Measurements from ENCODE around the gene CPT1C. TPM values are rescaled to one million over a fixed set of nuclear protein-coding genes. Genes with fewer than 3 reads are reported as not detected.
A peak's percentile ranks its signal among the peaks of the same experiment; 100 is the strongest.

Gene CPT1C
- total RNA-seq, 1 experiment from 2014 or later = 3.8 TPM

DNA sequence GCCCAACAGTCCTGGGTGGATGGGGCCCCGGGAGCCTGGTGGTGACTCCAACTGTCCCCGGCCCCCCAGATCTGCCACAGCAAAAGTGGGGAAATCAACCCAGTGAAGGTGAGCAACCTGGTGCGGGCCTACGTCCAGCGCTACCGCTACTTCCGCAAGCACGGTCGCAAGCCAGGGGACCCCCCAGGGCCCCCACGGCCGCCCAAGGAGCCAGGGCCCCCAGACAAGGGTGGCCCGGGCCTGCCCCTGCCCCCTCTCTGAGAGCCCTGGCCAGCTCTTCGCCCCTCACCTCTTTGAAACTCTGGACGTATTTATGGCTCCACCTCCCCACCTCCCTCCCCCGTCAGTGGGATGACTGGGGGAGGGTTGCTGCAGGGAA is 32.8 kb upstream of the CPT1C start:
- DNase-seq (ENCODE audit: low read depth, low spot score) = no peak
- in situ Hi-C loops (cut with HindIII; ENCODE audit: low pct_unique_long_range_greater_than_20kb, low sequenced_read_pairs) = no loop called here

DNA sequence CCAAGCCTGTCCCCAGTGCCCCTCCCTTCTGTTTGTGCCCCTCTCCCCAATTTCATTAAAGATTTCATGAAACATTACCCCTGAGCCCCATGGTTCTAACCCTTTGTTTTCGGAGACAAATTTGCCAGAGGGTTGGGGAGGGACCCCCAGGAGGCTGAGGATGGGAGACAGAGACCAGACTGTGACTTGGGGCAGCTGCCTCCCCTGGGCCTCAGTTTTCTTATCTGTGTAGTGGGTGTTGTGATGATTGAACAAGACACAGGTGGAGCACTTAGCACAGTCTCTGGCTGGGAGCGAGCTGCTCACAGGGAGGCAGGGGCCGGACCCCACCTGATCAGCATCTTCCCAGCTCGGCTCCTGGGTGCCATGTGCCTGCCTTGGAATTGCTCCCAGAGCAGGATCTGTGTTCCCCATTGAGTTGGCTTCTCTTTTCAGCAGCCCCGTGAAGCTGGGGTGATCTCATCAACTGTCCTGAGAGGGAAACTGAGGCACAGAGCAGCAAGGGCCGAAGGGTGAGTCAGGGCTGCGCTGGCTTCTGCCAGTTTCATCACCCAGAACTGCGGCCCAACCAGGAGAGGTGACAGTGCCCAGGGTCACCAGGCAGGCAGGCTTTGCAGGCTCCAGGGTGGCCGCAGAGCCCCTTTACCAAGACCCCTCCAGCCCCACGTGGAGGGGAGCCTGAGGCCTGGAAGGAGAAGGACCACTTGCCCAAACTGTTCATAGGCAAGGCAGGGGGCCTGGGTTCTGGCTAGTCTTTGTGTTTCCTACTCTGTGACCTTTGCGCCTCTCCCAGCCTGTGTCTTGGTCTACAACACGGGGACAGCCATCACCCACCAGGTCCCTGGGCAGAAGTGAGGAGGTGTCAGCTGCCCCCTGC is 32.1 kb upstream of the CPT1C start:
- DNase-seq (ENCODE audit: low read depth, low spot score) = no peak

GRCh38 chr19:49660338-49660961 is 30.5 kb upstream of the CPT1C start:
- DNase-seq (ENCODE audit: low read depth, low spot score) = no peak
- in situ Hi-C loops (cut with HindIII; ENCODE audit: low pct_unique_long_range_greater_than_20kb, low sequenced_read_pairs) = no loop called here

More for the DNA sequence above, 32.1 kb upstream of the CPT1C start:
- in situ Hi-C loops (cut with HindIII; ENCODE audit: low pct_unique_long_range_greater_than_20kb, low sequenced_read_pairs) = no loop called here

DNA sequence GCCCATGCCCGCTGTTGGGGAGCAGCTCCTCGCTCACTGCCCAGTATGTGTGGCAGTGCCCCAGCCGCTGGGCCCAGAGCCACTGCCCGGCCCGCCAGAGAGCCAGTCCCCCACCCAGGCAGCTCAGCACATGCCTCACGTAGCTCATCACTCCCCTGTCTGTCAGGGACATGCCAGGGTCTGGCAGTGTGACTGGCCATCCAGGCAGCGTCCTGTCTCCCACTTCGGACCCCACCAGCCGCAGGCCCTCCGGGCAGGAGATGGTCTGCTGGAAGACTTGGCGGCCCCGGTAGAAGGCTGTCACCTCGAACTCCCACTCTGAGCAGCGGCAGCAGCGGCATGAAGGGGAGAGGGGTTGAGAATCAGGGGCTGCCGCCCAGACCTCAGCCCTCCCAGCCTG is 28.9 kb upstream of the CPT1C start:
- in situ Hi-C loops (cut with HindIII; ENCODE audit: low pct_unique_long_range_greater_than_20kb, low sequenced_read_pairs) = no loop called here

DNA sequence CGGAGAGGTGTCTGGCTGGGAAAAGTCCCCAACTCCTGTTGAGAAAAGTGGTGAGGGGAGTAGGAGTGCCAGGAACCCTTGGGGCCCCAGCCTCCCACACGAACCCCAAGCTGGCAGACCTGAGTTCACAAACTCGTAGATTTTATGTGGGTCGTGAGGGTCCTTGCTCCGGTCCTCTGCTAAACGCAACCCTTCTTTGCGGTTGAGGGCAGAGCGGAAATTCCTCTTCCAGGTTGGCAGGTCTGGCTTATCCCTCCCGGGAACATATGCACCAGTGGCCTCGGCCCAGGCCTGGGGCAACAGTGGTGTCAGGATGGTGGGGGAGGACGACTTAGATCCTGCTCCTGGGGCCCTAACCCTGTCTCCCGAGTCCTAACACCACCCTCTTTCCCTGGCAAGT is 27.7 kb upstream of the CPT1C start:
- in situ Hi-C loops (cut with HindIII; ENCODE audit: low pct_unique_long_range_greater_than_20kb, low sequenced_read_pairs) = no loop called here
- no peak for DNase-seq (ENCODE audit: low read depth, low spot score)

More for the DNA sequence above, 28.9 kb upstream of the CPT1C start:
- no peak for DNase-seq (ENCODE audit: low read depth, low spot score)

GRCh38 chr19:49664171-49665035 is 26.5 kb upstream of the CPT1C start:
- DNase-seq (ENCODE audit: low read depth, low spot score) = peak; percentile 65
- in situ Hi-C loops (cut with HindIII; ENCODE audit: low pct_unique_long_range_greater_than_20kb, low sequenced_read_pairs) = no loop called here

GRCh38 chr19:49665036-49665350 is 25.9 kb upstream of the CPT1C start:
- in situ Hi-C loops (cut with HindIII; ENCODE audit: low pct_unique_long_range_greater_than_20kb, low sequenced_read_pairs) = no loop called here
- DNase-seq (ENCODE audit: low read depth, low spot score) = no peak

- in situ Hi-C loops (cut with HindIII; ENCODE audit: low pct_unique_long_range_greater_than_20kb, low sequenced_read_pairs) = no loop called here
- DNase-seq (ENCODE audit: low read depth, low spot score) = peak; percentile 93
These were observed 25.4 kb upstream of the CPT1C start, which contains the start of the genes BCL2L12 and IRF3 for GRCh38 chr19:49665351-49666119. BCL2L12 (plus strand) TSS chr19:49665933; CDS start chr19:49666693, 760 bp downstream. IRF3 (minus strand) TSS chr19:49665857; CDS start chr19:49664838, 1,019 bp downstream.

DNA sequence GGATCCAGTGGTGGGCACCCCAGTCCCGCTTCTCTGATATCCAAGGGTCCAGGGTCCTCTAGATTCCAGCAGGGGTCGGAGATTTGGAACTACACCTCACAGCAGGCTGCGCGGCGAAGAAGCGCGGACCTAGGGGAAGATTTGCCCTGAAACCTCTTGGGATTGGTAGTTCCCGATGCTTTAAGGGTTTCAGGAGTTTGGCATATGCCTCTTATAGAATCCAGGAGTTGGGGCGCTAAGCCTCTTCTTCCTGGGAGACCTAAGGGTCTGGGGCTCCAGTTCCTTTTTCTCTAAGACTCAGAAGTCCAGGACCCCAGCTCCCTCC is 24.8 kb upstream of the CPT1C start:
- in situ Hi-C loops (cut with HindIII; ENCODE audit: low pct_unique_long_range_greater_than_20kb, low sequenced_read_pairs) = no loop called here
- no peak for DNase-seq (ENCODE audit: low read depth, low spot score)

DNA sequence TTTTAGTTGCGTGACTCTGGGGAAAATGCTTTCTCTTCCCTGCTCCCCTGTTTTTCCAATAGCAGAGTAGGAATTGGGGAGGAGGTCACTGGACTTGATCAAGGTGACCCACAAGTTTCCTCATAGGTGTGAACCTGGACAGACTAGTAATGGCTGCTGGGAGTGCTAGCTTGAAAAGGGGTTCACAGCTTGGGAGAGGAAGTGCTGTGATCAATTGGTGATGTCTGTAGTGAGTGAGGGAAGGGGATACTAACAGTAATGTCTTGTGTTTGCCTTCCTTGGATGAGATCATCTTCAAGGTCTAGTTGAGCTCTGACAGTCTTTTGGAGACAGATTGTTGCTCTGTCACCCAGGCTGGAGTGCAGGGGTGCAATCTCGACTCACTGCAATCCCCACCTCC is 23.4 kb upstream of the CPT1C start:
- DNase-seq (ENCODE audit: low read depth, low spot score) = no peak
- in situ Hi-C loops (cut with HindIII; ENCODE audit: low pct_unique_long_range_greater_than_20kb, low sequenced_read_pairs) = no loop called here

DNA sequence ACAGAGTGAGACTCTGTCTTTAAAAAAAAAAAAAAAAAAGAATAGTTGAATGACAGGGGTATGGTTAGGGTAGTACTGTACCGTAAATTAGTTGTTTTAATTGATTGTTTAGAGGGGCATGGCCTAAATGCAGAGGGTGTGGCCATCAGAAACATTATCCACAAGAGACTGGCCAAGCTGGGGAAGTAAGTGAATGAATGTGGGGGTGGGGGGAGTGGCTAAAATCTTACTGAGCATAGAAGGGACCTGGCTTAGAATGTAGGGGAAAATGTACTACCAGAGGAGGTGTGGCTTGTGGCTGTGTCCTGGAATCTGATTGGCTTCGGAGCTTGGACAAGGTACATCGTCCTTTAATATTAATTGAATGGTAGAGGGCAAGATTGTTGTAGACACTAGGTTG is 21.4 kb upstream of the CPT1C start:
- no peak for DNase-seq (ENCODE audit: low read depth, low spot score)
- in situ Hi-C loops (cut with HindIII; ENCODE audit: low pct_unique_long_range_greater_than_20kb, low sequenced_read_pairs) = no loop called here

DNA sequence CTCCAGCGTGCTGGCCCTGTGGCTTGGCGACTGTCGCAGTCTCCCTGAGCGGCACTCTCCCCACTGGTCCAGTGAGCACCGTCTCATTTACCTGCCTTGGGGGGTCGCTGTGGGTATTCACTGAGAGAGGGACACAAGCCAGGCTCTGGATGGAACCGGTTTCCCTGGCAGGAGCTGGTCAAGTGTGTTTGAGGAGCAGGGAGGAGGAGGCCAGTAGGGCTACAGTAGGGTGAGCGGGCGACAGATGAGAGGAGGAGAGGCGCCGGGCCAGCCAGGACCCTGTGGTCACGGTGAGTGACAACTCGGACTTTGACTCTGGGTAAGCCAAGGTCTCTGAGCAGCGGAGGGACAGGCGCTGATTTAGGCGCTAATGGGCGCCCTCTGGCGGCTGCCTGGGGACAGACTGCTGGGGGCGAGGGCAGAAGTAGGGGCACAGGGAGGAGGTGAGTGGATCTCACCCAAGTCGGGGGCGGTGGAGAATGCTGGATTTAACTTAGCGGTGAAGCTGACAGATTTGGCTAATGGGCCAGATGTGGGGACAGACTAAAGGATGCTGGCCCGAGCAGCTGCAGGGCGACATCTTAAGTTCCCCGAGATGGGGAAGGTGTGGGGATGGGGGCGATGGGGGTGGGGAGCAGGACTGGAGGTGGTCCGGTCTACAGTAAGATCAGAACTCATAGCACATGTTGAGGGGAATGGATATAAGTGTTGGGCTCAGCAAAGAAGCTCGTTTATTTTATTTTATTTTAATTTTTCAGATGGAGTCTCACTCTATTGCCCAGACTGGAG is 18.6 kb upstream of the CPT1C start:
- peak; percentile 73 for DNase-seq (ENCODE audit: low read depth, low spot score)
- in situ Hi-C loops (cut with HindIII; ENCODE audit: low pct_unique_long_range_greater_than_20kb, low sequenced_read_pairs) = no loop called here

DNA sequence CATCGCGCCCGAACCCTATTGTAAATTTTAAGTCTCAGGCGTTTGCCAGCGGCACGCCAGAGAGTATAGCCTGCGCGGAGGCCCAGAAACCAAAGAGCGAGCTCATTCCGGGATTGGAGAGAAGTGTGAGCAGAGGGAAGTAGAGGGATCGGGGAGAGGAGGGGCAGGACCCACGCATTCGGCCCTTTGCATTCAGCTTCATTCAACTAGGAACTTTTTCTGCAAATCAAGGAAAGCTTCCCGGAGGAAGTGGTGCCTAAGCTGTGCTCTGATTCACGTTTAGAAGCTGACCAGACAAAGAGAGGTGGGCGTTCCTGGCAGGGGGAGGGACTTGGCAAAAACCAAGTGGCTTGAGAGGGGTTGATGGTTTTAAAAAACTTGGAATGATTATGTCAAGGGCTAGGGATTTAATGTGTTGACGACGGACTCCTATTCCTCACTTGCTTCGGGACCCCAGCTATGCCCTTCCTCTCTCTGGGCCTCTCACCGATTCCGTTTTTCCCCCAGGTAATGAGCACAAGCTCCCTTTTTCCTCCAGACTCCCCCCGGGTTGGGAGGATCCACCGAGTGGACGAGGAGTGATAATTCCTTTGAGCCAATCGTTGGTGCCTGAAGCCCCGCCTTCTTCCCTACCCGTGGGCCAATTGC is 14.7 kb upstream of the CPT1C start:
- in situ Hi-C loops (cut with HindIII; ENCODE audit: low pct_unique_long_range_greater_than_20kb, low sequenced_read_pairs) = no loop called here
- DNase-seq (ENCODE audit: low read depth, low spot score) = peak; percentile 84

- in situ Hi-C loops (cut with HindIII; ENCODE audit: low pct_unique_long_range_greater_than_20kb, low sequenced_read_pairs) = no loop called here
- DNase-seq (ENCODE audit: low read depth, low spot score) = peak; percentile 99
These were observed 14.1 kb upstream of the CPT1C start for GRCh38 chr19:49676784-49677230.

DNA sequence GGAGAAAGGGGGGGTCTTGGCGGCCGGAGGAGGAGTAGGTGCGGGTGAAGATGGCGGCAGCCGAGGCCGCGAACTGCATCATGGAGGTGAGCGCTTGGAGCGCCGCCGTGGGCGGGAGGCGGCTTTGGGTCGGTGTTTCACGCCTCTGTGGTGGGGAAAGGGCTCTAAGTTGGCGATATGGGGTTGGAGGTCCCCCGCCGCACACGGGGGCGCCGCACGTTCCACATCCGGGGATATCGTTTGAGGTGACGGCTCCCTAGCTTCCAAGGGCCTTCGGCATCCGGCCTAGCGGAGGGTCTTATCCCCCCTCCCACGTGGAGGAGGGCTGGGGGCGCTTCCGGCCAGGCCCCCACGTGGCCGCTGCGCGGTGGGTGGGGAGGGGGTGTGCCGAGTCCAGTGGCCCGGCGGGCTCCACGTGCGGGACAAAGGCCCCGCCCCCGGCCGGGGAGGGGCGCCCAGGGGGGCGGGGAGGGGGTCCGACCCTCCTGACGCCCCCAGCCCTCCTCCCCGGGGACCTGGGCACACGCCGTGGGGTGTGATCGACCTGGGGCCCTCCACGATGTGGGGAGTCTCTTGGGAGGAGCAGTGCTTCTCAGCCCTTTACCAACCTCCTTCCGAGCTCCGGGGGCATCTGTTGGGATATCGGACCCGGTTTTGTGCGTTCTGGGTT is 13.6 kb upstream of the CPT1C start, which contains the start of gene PRMT1:
Gene PRMT1 (plus strand): TSS at position 41 of the 670 bp plus-strand sequence. CDS start 10 bp downstream, at position 51.
- in situ Hi-C loops (cut with HindIII; ENCODE audit: low pct_unique_long_range_greater_than_20kb, low sequenced_read_pairs) = no loop called here
- peak; percentile 51 for DNase-seq (ENCODE audit: low read depth, low spot score)
